Choroid plexus epithelial cell (primary cell): ENCODE results near the gene FKBP4.
A peak's percentile ranks its signal among the peaks of the same experiment; 100 is the strongest.

Experiments
- DNase-seq: peaks from one replicate; pipeline ENCODE4 v3.0.0-alpha.2; 2010; ENCODE audit warnings: low read depth
- H3K4me3 ChIP-seq: 2 replicates; pipeline ENCODE4 v1.5.1; 2011; ENCODE audit warnings: low read depth, mild to moderate bottlenecking, control low read depth, low read length, moderate library complexity
- CTCF ChIP-seq: conservative IDR thresholded peaks from 2 replicates; pipeline ENCODE4 v1.5.1; 2011; ENCODE audit warnings: low read depth, mild to moderate bottlenecking, control low read depth, inconsistent platforms, low read length, moderate library complexity

Gene FKBP4

DNA sequence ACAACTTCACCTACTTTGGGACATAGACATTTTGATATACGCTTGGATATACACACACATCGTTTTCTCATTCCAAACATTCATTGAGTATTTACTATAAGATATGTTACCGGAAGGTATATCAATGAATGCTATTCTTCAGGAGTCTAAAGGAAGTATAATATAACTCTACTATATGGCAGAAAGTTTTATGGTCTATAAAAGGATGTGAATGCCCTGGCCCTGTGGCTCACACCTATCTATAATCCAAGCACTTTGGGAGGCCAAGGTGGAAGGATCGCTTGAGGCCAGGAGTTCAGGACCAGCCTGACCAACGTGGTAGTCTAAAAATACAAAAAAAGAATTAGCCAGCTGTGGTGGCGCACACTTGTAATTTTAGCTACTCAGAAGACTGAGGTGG lies 34.5 kb downstream of the FKBP4 start:
- no peak for TF ChIP-seq CTCF
- no peak overlapping the region for H3K4me3 ChIP-seq
- no peak for DNase-seq

DNA sequence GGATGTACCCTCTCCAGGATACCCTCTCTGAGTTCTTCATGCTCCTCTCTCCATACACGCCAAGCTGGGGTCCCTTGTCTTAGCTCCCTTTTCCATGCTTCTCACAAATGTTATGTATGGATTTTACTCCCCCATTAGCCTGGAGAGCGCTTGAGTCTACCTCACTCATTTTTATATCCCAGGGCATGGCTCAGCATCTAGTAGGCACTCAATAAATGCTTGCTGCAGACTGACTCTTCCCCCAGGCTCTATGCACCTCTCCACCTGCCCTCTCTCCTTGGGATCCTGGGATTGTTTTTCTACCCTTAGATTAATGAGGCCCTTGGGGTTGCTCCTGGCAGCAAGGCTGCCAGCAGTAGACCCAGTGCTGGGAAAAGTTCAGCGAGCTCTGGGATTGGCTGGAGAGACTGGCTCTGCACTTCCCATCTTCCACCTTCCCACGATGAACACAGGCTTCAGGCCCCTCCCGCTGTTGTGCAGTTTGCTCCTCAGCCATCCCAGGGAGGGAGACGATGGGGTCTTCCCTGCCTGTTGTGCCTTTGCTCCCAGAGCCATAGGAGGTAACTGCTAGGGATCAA lies 37.9 kb downstream of the FKBP4 start:
- no peak overlapping the region for H3K4me3 ChIP-seq
- TF ChIP-seq CTCF, result no peak
- DNase-seq, result no peak

GRCh38 chr12:2833327-2833726 lies 38.6 kb downstream of the FKBP4 start:
- no peak for TF ChIP-seq CTCF
- H3K4me3 ChIP-seq, result no peak overlapping the region
- no peak for DNase-seq

DNA sequence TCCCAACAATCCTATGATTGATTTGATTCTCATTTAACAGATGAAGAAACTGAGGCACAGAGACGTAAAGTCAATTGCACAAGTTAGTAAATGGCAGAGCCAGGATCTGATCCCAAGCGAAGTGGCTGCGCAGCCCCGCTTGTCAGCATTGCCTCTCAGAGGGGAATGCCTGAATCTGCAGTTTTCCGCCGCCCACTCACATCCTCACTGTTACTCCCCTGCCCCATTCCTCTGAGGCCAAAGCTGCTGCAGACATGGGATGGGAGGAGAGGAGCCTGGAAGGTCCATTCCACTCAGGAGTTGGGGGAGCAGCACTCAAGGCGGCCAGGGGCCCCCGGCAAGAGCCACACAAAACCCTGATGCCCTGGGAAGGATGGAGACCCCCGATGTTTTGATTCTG lies 39.0 kb downstream of the FKBP4 start:
- no peak overlapping the region for H3K4me3 ChIP-seq
- no peak for TF ChIP-seq CTCF
- DNase-seq, result no peak

- peak; percentile 43 for TF ChIP-seq CTCF
- peak; percentile 74 for DNase-seq
- H3K4me3 ChIP-seq, result peak within 1 kb of the TSS; percentile 36
These were observed 40.1 kb downstream of the FKBP4 start, which contains the start of gene NRIP2 for GRCh38 chr12:2834581-2835491. NRIP2 (minus strand) TSS chr12:2835035; CDS start chr12:2834983, 52 bp downstream.

GRCh38 chr12:2835691-2836403 lies 41.1 kb downstream of the FKBP4 start:
- no peak overlapping the region for H3K4me3 ChIP-seq
- DNase-seq, result no peak
- TF ChIP-seq CTCF, result no peak
